GM21526 (cell line): ENCODE results near the gene EDRF1.

Experiments used
- ATAC-seq: cut with Tn5 transposase; IDR thresholded peaks from one replicate; pipeline ENCODE4 v1.9.1; 2021; ENCODE audit warnings: moderate library complexity; ENCODE audit not compliant: unreplicated experiment, low FRiP score

The EDRF1 gene

GRCh38 chr10:125756853-125757487 is 37.5 kb downstream of the EDRF1 start:
- no peak for ATAC-seq

DNA sequence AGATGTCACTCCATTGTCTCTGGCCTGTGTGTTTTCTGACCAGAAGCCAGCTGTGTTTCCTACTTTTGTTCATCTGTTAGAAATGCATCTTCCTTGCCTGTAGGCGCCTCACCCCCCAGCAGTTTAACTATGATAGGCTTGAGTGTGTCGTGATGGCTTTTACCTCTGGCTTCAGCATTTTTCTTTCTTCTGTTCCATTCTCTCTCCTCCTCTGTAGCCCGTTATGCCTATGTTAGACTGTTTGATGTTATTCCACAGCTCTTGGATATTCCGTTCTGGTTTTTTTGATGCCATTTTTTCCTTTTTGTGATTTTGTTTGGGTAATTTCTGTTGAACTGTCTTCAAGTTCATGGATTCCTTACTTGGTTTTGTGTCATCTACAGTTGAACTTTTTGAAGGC is 38.2 kb downstream of the EDRF1 start:
- ATAC-seq = no peak

GRCh38 chr10:125761961-125762360 is 42.5 kb downstream of the EDRF1 start:
- ATAC-seq = no peak

DNA sequence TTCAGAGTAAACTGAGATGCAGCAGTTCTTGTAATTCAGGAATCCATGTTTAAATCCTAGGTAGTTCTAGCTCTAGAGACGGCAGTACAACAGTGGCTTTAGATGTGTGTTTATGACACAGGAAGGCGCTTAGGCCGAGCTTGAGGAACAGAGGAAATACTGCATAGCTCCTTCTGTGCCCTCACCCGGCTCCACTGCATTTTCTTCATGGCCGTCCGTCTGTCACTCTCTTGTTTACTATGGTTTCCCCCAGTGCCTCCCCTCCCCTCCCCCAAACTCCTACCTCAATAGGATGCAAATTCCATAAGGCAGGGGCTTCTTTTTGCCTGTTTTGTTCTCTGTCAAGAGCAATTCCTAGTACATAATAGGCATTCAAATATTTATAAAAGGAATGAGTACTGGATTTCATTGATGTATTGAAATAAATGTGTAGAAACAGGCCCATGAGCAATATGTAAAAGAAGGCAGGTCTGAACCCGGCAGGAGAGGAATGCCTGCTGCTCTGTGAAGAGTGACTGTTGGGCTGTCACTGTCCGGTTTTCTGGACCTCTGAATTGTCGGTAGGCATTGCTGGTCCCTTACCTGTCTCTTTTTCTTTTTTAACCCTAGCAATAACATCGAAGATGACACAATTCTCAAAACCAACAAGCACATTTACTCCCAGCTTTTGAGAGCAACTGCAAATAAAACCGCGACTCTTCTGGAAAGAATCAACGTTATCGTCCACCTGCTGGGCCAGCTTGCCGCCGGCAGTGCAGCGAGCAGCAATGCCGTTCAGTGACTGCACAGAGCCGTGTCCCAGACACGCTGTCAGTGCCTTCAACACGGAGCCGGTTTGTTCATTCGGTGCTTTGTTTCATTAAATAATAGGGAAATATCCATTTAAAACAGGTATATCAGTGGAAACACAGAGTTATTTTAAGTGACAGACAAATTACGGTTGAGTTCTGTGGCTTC is 43.5 kb downstream of the EDRF1 start:
- ATAC-seq = no peak

DNA sequence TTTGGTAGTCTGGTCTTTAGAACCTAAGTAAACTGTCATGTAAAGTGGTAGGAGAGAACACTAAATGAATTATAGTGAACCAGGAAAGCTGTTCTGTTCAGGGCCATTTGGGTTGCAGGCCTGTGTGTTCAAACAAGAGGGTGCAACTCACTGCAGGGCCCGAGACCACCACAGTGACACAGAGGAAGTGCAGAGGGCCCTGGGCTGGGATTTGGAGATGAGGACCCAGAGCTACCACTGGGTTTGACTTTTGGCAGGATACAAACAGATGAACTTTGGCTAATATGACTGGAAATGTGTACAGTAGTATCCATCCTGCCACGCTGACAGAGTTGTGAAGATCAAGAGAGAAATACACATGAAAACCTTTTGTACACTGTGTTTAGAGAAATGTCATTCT is 46.3 kb downstream of the EDRF1 start:
- no peak for ATAC-seq

GRCh38 chr10:125766511-125766910 is 47.0 kb downstream of the EDRF1 start:
- no peak for ATAC-seq

DNA sequence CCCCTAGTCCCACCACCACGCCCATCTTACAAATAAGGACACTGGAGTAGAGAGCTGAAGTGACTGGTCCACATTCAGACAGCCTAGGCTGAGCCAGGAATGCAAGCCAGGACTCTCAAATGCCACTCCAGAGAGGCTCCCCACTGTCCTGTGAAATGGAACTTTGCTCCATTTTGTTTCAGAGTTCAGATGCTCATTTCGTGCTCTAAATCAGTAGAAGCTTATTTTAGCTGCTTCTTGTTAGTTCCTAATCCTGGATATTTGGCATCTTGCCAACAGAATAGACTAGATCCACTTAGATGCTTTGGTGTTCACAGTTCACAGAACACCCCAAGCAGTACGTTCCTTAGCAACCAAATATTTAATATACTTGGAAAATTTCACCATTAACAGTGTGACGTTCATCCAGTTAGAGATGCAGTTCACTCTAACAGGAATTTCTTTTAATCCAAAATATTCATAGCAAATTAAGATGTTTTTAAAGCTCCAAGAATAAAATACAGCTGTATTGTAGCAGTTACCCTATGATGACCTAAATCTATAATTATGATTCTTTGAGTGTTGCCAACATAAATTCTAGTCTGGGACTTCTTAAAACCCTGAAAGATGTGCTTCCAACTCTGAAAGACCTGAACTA is 48.8 kb downstream of the EDRF1 start:
- no peak for ATAC-seq

DNA sequence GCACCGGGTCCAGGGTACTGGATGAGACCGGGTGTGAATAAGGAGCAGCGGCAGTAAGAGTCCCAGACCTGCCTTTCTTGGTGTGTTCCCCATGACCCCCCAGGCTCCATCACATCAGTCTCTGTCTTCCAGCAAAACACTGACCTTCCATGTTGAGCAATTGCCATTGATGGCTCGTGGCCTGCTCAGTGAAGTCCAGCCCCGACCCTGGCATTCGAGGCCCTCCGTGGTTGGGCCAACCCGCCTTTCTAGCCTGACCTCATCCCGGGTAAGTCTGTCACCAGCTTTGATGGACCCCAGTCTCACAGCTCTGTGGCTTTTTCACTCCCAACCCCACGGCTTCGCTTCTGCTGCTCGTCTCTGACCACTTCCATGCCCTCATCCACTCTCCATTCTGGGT is 49.7 kb downstream of the EDRF1 start:
- ATAC-seq = no peak

DNA sequence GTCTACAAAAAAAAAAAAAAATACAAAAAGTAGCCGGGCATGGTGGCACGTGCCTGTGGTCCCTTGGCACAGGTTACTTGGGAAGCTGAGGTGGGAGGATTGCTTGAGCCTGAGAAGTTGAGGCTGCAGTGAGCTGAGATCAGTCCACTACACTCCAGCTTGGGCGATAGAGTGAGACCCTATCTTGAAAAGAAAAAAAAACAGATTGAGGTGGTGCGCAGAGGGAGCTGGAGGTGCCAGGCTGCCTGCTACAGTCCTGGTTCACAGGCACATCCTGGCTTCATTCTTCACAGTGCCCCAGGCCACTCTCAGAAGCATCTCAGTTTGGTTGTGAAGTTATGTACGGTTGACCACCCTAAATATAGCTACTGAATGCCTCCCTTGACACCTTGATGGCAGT is 51.3 kb downstream of the EDRF1 start:
- no peak for ATAC-seq

DNA sequence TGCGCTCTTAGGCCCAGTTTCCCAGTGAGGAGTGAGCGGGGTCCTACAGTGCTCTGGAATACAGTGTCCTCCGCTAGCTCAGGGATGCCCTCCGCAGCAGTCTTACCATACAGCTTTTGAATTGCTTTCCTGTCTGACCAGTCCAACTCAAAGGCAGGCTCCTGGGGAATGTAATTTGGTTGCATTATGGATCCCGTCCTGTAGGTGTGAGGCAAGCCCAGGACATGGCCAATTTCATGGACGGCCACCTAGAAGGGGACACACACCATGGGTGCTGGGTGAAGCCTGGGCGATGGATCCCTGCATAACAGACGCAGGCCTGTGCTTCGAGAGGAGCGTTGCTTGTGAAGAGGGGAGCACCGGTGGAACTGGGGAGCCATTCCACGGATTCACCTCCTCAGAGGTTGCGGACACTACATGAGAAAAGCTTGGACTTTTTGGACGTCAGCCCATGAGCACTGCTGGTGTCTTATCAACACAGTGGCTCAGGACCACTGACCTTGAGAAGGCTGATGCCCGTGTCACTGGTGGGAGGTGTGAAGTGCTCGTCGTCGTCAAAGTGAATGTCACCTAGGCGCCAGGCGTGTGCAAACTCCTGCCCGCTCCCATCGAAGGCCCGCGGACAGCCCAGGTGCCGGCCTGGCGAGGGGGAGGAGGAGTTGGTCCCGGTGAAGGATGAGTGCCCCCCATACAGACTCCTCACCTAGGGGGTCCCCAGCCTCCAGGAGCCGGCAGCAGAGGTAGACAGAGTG is 52.8 kb downstream of the EDRF1 start:
- no peak for ATAC-seq

DNA sequence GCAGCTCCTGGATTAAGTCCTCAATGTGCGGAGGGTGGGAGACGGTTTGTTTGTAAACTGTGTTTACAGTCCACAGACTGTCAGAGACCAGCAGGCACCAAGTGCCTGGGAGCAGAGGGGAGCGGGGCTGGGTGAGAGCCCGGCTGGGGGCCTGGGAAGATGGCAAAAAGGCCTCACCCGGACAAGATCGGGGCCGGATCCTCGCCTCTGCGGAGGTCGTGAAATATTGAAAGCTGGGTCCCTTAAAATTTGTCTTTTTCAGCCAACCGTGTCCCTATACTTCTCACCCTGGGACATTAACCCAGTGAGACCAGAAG is 53.3 kb downstream of the EDRF1 start:
- no peak for ATAC-seq

DNA sequence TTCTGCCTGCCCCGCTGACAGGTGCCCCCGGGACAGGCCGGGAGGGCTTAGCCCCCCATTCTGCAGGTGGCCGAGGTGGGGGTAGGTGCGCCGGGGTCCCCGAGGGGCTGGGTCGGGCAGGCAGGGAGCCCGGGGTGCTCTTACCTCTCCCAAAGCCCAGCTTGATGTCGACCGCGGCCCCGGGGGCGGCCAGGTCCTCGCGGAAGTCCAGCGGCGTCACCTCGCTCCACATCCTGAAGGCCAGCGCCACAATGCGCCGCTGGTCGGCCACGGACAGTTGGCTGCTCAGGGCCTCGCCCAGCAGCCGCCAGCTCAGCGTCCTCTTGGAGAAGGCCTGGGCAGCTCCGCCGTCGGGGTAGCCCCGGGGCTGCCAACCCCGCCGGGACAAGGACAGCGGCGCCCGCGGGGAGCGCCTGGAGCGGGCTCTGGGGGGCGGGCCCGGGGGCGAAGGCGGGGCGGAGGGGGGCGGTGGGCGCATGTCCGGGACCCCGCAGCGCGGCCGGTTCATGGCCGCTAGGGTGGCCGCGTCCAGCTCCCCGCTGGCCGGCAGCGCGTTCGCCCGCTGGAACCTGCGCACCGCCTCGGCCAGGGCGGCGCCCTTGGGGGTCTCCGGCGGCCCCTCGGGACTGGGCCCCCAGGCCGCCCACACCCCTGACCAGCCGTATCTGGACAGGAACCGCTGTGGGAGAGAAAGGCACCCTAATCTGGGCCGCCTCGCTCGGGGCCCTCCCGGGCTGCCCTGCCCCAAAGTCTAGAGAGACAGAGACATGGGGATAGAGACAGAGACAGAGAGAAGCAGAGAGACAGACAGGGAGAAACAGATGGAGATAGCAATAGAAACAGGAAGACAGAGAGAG is 54.4 kb downstream of the EDRF1 start:
- no peak for ATAC-seq

- ATAC-seq = no peak
Measured at GRCh38 chr10:125774581-125775191, 55.2 kb downstream of the EDRF1 start.

DNA sequence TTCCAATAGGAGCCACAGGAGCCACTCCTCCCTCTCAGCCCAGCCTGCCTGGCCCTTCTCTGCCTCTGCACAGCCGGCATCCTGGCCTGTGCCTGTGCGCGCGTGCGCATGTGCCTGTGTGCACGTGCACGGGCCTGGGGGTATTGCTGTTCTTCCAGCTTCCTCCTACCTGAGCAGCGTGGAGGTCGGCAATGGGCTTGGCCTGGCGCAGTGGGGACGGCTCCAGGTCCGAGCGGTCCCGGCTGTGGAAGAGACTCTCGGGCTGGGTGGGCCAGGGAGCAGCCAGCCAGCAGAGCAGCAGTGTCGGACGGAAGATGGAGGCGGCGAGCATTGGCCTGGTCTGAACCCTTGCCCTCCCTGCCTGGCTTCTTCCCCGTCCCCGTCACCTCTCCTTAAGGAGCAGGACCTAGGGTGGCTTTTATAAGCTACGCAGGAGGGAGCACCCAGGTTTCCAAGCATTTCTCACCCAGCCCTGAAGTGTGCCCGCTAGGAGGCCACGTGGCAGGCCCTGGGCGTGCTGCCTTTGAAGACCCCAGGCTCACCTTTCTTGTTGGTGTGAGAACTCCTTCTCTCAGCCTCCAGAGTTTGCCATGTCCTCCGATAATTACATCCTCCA is 56.1 kb downstream of the EDRF1 start, which contains the start of gene MMP21:
Gene MMP21 (minus strand): TSS at position 331 of the 616 bp plus-strand sequence. CDS start 0 bp downstream, at position 331.
- no peak for ATAC-seq

- no peak for ATAC-seq
Measured at GRCh38 chr10:125777806-125778205, 58.3 kb downstream of the EDRF1 start.

DNA sequence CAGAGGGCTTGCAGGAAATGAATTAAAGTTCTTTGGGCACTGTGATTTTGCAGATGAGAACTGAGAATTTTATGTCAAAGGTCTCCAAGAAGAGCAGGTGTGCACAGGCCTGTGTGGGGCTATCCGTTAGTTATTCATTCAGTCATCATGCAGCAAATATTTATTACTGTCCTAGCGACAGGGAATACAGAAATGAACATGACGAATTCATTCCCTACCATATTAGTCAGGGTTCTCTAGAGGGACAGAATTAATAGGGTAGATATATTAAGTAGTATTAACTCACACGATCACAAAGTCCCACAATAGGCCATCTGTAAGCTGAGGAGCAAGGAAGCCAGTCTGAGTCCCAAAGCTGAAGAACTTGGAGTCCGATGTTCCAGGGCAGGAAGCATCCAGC is 59.0 kb downstream of the EDRF1 start:
- no peak for ATAC-seq

GRCh38 chr10:125779403-125780327 is 60.2 kb downstream of the EDRF1 start:
- no peak for ATAC-seq

DNA sequence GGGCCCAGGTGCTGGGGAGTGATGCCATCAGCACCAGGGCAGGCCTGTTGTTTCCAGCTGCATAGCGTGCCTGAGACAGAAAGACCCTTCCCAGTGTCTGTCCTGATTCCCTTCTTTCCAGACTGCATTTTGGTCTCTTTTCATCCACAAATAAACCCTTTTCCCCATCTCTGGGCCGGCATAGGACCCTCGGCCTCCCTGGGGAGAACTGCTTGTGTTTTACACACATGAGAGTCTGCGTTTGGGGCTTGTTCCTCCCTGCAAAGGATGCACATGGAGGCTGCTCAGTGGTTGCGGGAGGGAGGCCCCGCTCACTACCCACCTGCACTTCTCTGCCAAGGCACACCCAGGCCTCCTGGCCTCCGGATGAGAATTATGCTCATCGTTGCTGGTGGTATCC is 61.9 kb downstream of the EDRF1 start:
- ATAC-seq = no peak
